ENCODE measurements around the gene CXCL17. TPM values are rescaled to one million over a fixed set of nuclear protein-coding genes. Genes with fewer than 3 reads are reported as not detected.

Gene CXCL17
- total RNA-seq, 1 donor from 2014 or later: 1.1 TPM

GRCh38 chr19:42443944-42444398 lies 1.2 kb upstream of the CXCL17 start:
- DNase-seq (ENCODE audit: low read depth) (no peak), FAIRE-seq (no peak)
- no peaks in the 10 kb centered on the region for H3K36me3 ChIP-seq (ENCODE audit: control insufficient read depth, insufficient read depth, low read length)
- H3K27me3 ChIP-seq (ENCODE audit: control insufficient read depth, insufficient read depth, low read length): no peaks in the 10 kb centered on the region
- TF ChIP-seq CTCF (IDR thresholded peaks at IDR 0.05; ENCODE audit: insufficient read depth, low read length, severe bottlenecking): no peak
- no peak overlapping the region for H3K4me3 ChIP-seq (ENCODE audit: low read depth, low read length)

- TF ChIP-seq CTCF (IDR thresholded peaks at IDR 0.05; ENCODE audit: insufficient read depth, low read length, severe bottlenecking): peak; percentile 1
- DNase-seq (ENCODE audit: low read depth): peak; percentile 53
- no peak overlapping the region for H3K4me3 ChIP-seq (ENCODE audit: low read depth, low read length)
- no peaks in the 10 kb centered on the region for H3K27me3 ChIP-seq (ENCODE audit: control insufficient read depth, insufficient read depth, low read length)
- no peak for FAIRE-seq
- no peaks in the 10 kb centered on the region for H3K36me3 ChIP-seq (ENCODE audit: control insufficient read depth, insufficient read depth, low read length)
These were observed 1.7 kb downstream of the CXCL17 start for GRCh38 chr19:42441049-42441445.

GRCh38 chr19:42440357-42441048 lies 2.2 kb downstream of the CXCL17 start:
- H3K27me3 ChIP-seq (ENCODE audit: control insufficient read depth, insufficient read depth, low read length): no peaks in the 10 kb centered on the region
- no peak for FAIRE-seq
- no peak overlapping the region for H3K4me3 ChIP-seq (ENCODE audit: low read depth, low read length)
- peak; percentile 92 for TF ChIP-seq CTCF (IDR thresholded peaks at IDR 0.05; ENCODE audit: insufficient read depth, low read length, severe bottlenecking)
- DNase-seq (ENCODE audit: low read depth): peak; percentile 57
- H3K36me3 ChIP-seq (ENCODE audit: control insufficient read depth, insufficient read depth, low read length): no peaks in the 10 kb centered on the region

- Histone ChIP-seq H3K27me3 (ENCODE audit: control insufficient read depth, insufficient read depth, low read length) (no peaks in the 10 kb centered on the region), H3K36me3 (ENCODE audit: control insufficient read depth, insufficient read depth, low read length) (no peaks in the 10 kb centered on the region), H3K4me3 (ENCODE audit: low read depth, low read length) (no peak overlapping the region)
- no peak for DNase-seq (ENCODE audit: low read depth)
- TF ChIP-seq CTCF (IDR thresholded peaks at IDR 0.05; ENCODE audit: insufficient read depth, low read length, severe bottlenecking): no peak
- no peak for FAIRE-seq
These were observed 6.7 kb downstream of the CXCL17 start for GRCh38 chr19:42436006-42436405.

- no peaks in the 10 kb centered on the region for H3K36me3 ChIP-seq (ENCODE audit: control insufficient read depth, insufficient read depth, low read length)
- H3K4me3 ChIP-seq (ENCODE audit: low read depth, low read length): no peak overlapping the region
- H3K27me3 ChIP-seq (ENCODE audit: control insufficient read depth, insufficient read depth, low read length): no peaks in the 10 kb centered on the region
- FAIRE-seq (no peak), DNase-seq (ENCODE audit: low read depth) (no peak)
- TF ChIP-seq CTCF (IDR thresholded peaks at IDR 0.05; ENCODE audit: insufficient read depth, low read length, severe bottlenecking): no peak
These were observed 7.4 kb downstream of the CXCL17 start for GRCh38 chr19:42435316-42435715.

Data from bronchial epithelial cell (primary cell).